Measurements from ENCODE around the gene OTUD3.

DNA sequence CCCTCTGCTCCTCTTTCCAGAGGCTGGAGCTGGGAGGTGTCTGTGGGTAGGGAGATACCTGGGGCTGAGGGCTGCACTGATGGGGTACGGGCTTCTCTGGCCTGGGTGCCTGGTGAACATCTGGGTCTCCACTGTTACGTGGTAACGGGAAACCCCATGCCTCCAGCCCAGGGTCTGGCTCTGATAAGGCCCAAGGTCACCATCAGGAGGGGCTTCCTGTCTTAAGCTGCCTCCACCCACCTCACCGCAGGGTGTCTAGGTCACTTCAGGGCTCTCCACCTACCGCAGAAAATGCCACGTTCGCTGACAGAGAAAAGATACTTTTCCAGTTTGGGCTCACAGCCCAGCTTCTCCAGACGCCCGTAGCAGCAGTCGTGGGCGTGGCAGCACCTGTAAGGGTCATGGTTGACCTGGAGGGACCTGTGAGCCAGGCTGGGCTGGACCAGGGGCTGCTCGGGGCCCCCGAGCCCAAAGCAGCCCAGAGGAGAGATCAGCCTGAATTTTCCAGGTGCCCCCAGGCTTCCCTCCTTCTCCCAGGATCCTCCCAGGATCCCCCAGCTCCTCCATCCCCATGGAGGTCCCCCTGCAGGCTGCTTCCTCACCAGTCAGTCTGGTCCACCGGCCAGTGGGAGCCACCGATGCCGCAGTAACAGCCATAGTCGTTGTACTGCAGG, 40.0 kb downstream of the OTUD3 start:
- TF ChIP-seq, protein P1, sequence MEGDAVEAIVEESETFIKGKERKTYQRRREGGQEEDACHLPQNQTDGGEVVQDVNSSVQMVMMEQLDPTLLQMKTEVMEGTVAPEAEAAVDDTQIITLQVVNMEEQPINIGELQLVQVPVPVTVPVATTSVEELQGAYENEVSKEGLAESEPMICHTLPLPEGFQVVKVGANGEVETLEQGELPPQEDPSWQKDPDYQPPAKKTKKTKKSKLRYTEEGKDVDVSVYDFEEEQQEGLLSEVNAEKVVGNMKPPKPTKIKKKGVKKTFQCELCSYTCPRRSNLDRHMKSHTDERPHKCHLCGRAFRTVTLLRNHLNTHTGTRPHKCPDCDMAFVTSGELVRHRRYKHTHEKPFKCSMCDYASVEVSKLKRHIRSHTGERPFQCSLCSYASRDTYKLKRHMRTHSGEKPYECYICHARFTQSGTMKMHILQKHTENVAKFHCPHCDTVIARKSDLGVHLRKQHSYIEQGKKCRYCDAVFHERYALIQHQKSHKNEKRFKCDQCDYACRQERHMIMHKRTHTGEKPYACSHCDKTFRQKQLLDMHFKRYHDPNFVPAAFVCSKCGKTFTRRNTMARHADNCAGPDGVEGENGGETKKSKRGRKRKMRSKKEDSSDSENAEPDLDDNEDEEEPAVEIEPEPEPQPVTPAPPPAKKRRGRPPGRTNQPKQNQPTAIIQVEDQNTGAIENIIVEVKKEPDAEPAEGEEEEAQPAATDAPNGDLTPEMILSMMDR (conservative IDR thresholded peaks at IDR 0.05), result no peak
- TF ChIP-seq EZH2 (IDR thresholded peaks at IDR 0.05; ENCODE audit: low read depth), result no peak

All from PC-9 (cell line).